ENCODE data around the gene RAB44.

Gene RAB44

GRCh38 chr6:36754582-36755434 is 57.2 kb downstream of the RAB44 start:
- DNase-seq = no peak

GRCh38 chr6:36755435-36756348 is 58.1 kb downstream of the RAB44 start:
- no peak for DNase-seq

- DNase-seq = no peak
Measured at GRCh38 chr6:36756786-36757185, 59.2 kb downstream of the RAB44 start.

- no peak for DNase-seq
Measured at GRCh38 chr6:36757206-36757605, 59.6 kb downstream of the RAB44 start.

- DNase-seq = no peak
Measured at GRCh38 chr6:36757943-36758508, 60.4 kb downstream of the RAB44 start.

GRCh38 chr6:36758516-36759147 is 61.0 kb downstream of the RAB44 start:
- peak; percentile 37 for DNase-seq

- peak; percentile 80 for DNase-seq
Measured at GRCh38 chr6:36759148-36759759, 61.6 kb downstream of the RAB44 start.

- no peak for DNase-seq
Measured at GRCh38 chr6:36760685-36761435, 63.2 kb downstream of the RAB44 start.

GRCh38 chr6:36762123-36762522 is 64.5 kb downstream of the RAB44 start:
- no peak for DNase-seq

- DNase-seq = no peak
Measured at GRCh38 chr6:36765190-36765589, 67.6 kb downstream of the RAB44 start.

- peak; percentile 86 for DNase-seq
Measured at GRCh38 chr6:36765594-36766398, 68.2 kb downstream of the RAB44 start.

GRCh38 chr6:36766399-36766945 is 68.8 kb downstream of the RAB44 start:
- DNase-seq = no peak

- DNase-seq = no peak
Measured at GRCh38 chr6:36769183-36769675, 71.6 kb downstream of the RAB44 start.

GRCh38 chr6:36769676-36770499 is 72.3 kb downstream of the RAB44 start:
- no peak for DNase-seq

GRCh38 chr6:36771145-36771544 is 73.5 kb downstream of the RAB44 start:
- DNase-seq = no peak

- no peak for DNase-seq
Measured at GRCh38 chr6:36772397-36772796, 74.8 kb downstream of the RAB44 start.

- no peak for DNase-seq
Measured at GRCh38 chr6:36774331-36774730, 76.7 kb downstream of the RAB44 start.

- no peak for DNase-seq
Measured at GRCh38 chr6:36776167-36776566, 78.5 kb downstream of the RAB44 start.

- no peak for DNase-seq
Measured at GRCh38 chr6:36777801-36778200, 80.2 kb downstream of the RAB44 start.
